ENCODE results near the gene SLC8A1. TPM values are rescaled to one million over a fixed set of nuclear protein-coding genes. Genes with fewer than 3 reads are reported as not detected.

Gene SLC8A1
- total RNA-seq, 2 experiments from 2014 or later = 0.47 to 0.59 TPM

- TF ChIP-seq CTCF (IDR thresholded peaks at IDR 0.05) = no peak
- Histone ChIP-seq H3K4me1 (ENCODE audit: insufficient read depth, low read length) (no peaks in the 10 kb centered on the region), H3K36me3 (ENCODE audit: insufficient read depth, low read length) (no peaks in the 10 kb centered on the region), H3K9me3 (ENCODE audit: control insufficient read depth in 1 of 2, insufficient read depth in 1 of 2, low read length in 2 of 2) (peaks cover 0 to 4% of the 10 kb centered on the region in 2 experiments), H3K4me3 (ENCODE audit: low read length) (no peak overlapping the region), H3K27me3 (ENCODE audit: control insufficient read depth in 1 of 2, insufficient read depth in 2 of 2, low read length in 2 of 2) (no peaks in the 10 kb centered on the region), H3K27ac (ENCODE audit: low read depth in 1 of 2, low read length in 2 of 2) (no peak overlapping the region)
- ATAC-seq (ENCODE audit: poor library complexity) (no peak), DNase-seq (no peak)
- H3K4me3 Mint-ChIP-seq = no peak overlapping the region
- CTCF ChIA-PET = no interaction called here
- POLR2A ChIA-PET = no interaction called here
- H3K27ac Mint-ChIP-seq = no peak overlapping the region
- intact Hi-C loops (cut with DNase I, micrococcal nuclease) = no loop called here
- H3K9me3 Mint-ChIP-seq = no peaks in the 10 kb centered on the region
- H3K27me3 Mint-ChIP-seq = no peaks in the 10 kb centered on the region
- no peaks in the 10 kb centered on the region for H3K36me3 Mint-ChIP-seq (ENCODE audit: low read depth)
- H3K4me1 Mint-ChIP-seq (ENCODE audit: low read depth) = no peaks in the 10 kb centered on the region
These were observed 331.9 kb downstream of the SLC8A1 start for GRCh38 chr2:40120026-40120425.

- no peaks in the 10 kb centered on the region for H3K36me3 ChIP-seq (ENCODE audit: insufficient read depth, low read length)
- Mint-ChIP-seq H3K27ac (no peak overlapping the region), H3K36me3 (ENCODE audit: low read depth) (no peaks in the 10 kb centered on the region), H3K4me3 (no peak overlapping the region), H3K4me1 (ENCODE audit: low read depth) (no peaks in the 10 kb centered on the region), H3K9me3 (no peaks in the 10 kb centered on the region), H3K27me3 (no peaks in the 10 kb centered on the region)
- intact Hi-C loops (cut with DNase I, micrococcal nuclease) = no loop called here
- no peak overlapping the region for H3K4me3 ChIP-seq (ENCODE audit: low read length)
- ChIA-PET POLR2A (no interaction called here), CTCF (no interaction called here)
- no peaks in the 10 kb centered on the region for H3K27me3 ChIP-seq (ENCODE audit: control insufficient read depth in 1 of 2, insufficient read depth in 2 of 2, low read length in 2 of 2)
- no peak for TF ChIP-seq CTCF (IDR thresholded peaks at IDR 0.05)
- H3K9me3 ChIP-seq (ENCODE audit: control insufficient read depth in 1 of 2, insufficient read depth in 1 of 2, low read length in 2 of 2) = peaks cover 0 to 4% of the 10 kb centered on the region in 2 experiments
- H3K4me1 ChIP-seq (ENCODE audit: insufficient read depth, low read length) = no peaks in the 10 kb centered on the region
- ATAC-seq (ENCODE audit: poor library complexity) = no peak
- no peak for DNase-seq
- H3K27ac ChIP-seq (ENCODE audit: low read depth in 1 of 2, low read length in 2 of 2) = no peak overlapping the region
These were observed 333.3 kb downstream of the SLC8A1 start for GRCh38 chr2:40118622-40119021.

- H3K27me3 Mint-ChIP-seq = no peaks in the 10 kb centered on the region
- ATAC-seq (ENCODE audit: poor library complexity) = no peak
- intact Hi-C loops (cut with DNase I, micrococcal nuclease) = no loop called here
These were observed 336.0 kb downstream of the SLC8A1 start for GRCh38 chr2:40115894-40116293.

More at GRCh38 chr2:40115894-40116293, 336.0 kb downstream of the SLC8A1 start:
- H3K9me3 Mint-ChIP-seq = no peaks in the 10 kb centered on the region
- TF ChIP-seq CTCF (IDR thresholded peaks at IDR 0.05) = no peak
- no peak overlapping the region for H3K27ac ChIP-seq (ENCODE audit: low read depth in 1 of 2, low read length in 2 of 2)
- ChIA-PET POLR2A (no interaction called here), CTCF (interaction anchor here (0.6 kb wide), 1 partner anchor 9 kb away, joined by 3 read pairs; no protein-coding TSS in a partner anchor)
- H3K4me3 Mint-ChIP-seq = no peak overlapping the region
- H3K27me3 ChIP-seq (ENCODE audit: control insufficient read depth in 1 of 2, insufficient read depth in 2 of 2, low read length in 2 of 2) = no peaks in the 10 kb centered on the region
- H3K36me3 Mint-ChIP-seq (ENCODE audit: low read depth) = no peaks in the 10 kb centered on the region
- peaks cover 0 to 4% of the 10 kb centered on the region in 2 experiments for H3K9me3 ChIP-seq (ENCODE audit: control insufficient read depth in 1 of 2, insufficient read depth in 1 of 2, low read length in 2 of 2)
- no peaks in the 10 kb centered on the region for H3K4me1 Mint-ChIP-seq (ENCODE audit: low read depth)
- no peak overlapping the region for H3K27ac Mint-ChIP-seq
- no peak overlapping the region for H3K4me3 ChIP-seq (ENCODE audit: low read length)
- H3K36me3 ChIP-seq (ENCODE audit: insufficient read depth, low read length) = no peaks in the 10 kb centered on the region
- no peak for DNase-seq
- no peaks in the 10 kb centered on the region for H3K4me1 ChIP-seq (ENCODE audit: insufficient read depth, low read length)
